A673 (cell line): ENCODE data around the gene OSBPL6.

Experiments
- CTCF ChIP-seq: fragments of 300-800, 200-600 bp; sonication (generic); conservative IDR thresholded peaks from 2 replicates; pipeline ENCODE4 v1.5.1; 2017; ENCODE audit warnings: low read depth, mild to moderate bottlenecking, antibody characterized with exemption, low read length, moderate library complexity, mixed read lengths
- EZH2 ChIP-seq: fragments of 200-600 bp; sonication (generic); IDR thresholded peaks from 2 replicates; pipeline ENCODE4 v1.6.1; 2017; ENCODE audit warnings: borderline replicate concordance, low read depth, mild to moderate bottlenecking, mixed read lengths, antibody characterized with exemption, low read length; ENCODE audit not compliant: poor library complexity, severe bottlenecking

GRCh38 chr2:178277741-178278197 is 83.5 kb downstream of the OSBPL6 start:
- TF ChIP-seq EZH2 (no peak), CTCF (no peak)
